ENCODE data around the gene DNAJC6.
"Not testable (repeated sequence)": the region's sequence is repeated elsewhere in the genome, so short reads cannot be mapped to it uniquely, and the experiment has no call there.

DNAJC6 gene

GRCh38 chr1:65355031-65355712 is 45.8 kb downstream of the DNAJC6 start:
- in situ Hi-C loops (cut with HindIII; ENCODE audit: low sequenced_read_pairs) = no loop called here

- in situ Hi-C loops (cut with HindIII; ENCODE audit: low sequenced_read_pairs) = no loop called here
These were observed 48.1 kb downstream of the DNAJC6 start for GRCh38 chr1:65357291-65357960.

GRCh38 chr1:65359888-65360287 is 50.5 kb downstream of the DNAJC6 start:
- in situ Hi-C loops (cut with HindIII; ENCODE audit: low sequenced_read_pairs) = no loop called here

GRCh38 chr1:65360648-65361047 is 51.3 kb downstream of the DNAJC6 start:
- in situ Hi-C loops (cut with HindIII; ENCODE audit: low sequenced_read_pairs) = no loop called here

- in situ Hi-C loops (cut with HindIII; ENCODE audit: low sequenced_read_pairs) = no loop called here
These were observed 53.2 kb downstream of the DNAJC6 start for GRCh38 chr1:65362545-65362944.

- in situ Hi-C loops (cut with HindIII; ENCODE audit: low sequenced_read_pairs) = no loop called here
These were observed 54.1 kb downstream of the DNAJC6 start for GRCh38 chr1:65363484-65363883.

- in situ Hi-C loops (cut with HindIII; ENCODE audit: low sequenced_read_pairs) = no loop called here
These were observed 59.1 kb downstream of the DNAJC6 start for GRCh38 chr1:65368403-65368802.

GRCh38 chr1:65371544-65371943 is 62.2 kb downstream of the DNAJC6 start:
- in situ Hi-C loops (cut with HindIII; ENCODE audit: low sequenced_read_pairs) = no loop called here

- in situ Hi-C loops (cut with HindIII; ENCODE audit: low sequenced_read_pairs) = no loop called here
These were observed 63.2 kb downstream of the DNAJC6 start for GRCh38 chr1:65372557-65372956.

GRCh38 chr1:65377496-65378246 is 68.3 kb downstream of the DNAJC6 start:
- in situ Hi-C loops (cut with HindIII; ENCODE audit: low sequenced_read_pairs) = no loop called here

GRCh38 chr1:65378247-65378946 is 69.1 kb downstream of the DNAJC6 start:
- in situ Hi-C loops (cut with HindIII; ENCODE audit: low sequenced_read_pairs) = no loop called here

GRCh38 chr1:65384426-65384825 is 75.1 kb downstream of the DNAJC6 start:
- in situ Hi-C loops (cut with HindIII; ENCODE audit: low sequenced_read_pairs) = not testable (repeated sequence)

- in situ Hi-C loops (cut with HindIII; ENCODE audit: low sequenced_read_pairs) = no loop called here
These were observed 77.1 kb downstream of the DNAJC6 start for GRCh38 chr1:65386439-65386838.

- in situ Hi-C loops (cut with HindIII; ENCODE audit: low sequenced_read_pairs) = no loop called here
These were observed 78.5 kb downstream of the DNAJC6 start for GRCh38 chr1:65387821-65388220.

GRCh38 chr1:65388908-65389695 is 79.8 kb downstream of the DNAJC6 start:
- in situ Hi-C loops (cut with HindIII; ENCODE audit: low sequenced_read_pairs) = no loop called here

GRCh38 chr1:65392497-65392896 is 83.2 kb downstream of the DNAJC6 start:
- in situ Hi-C loops (cut with HindIII; ENCODE audit: low sequenced_read_pairs) = no loop called here

- in situ Hi-C loops (cut with HindIII; ENCODE audit: low sequenced_read_pairs) = no loop called here
These were observed 84.0 kb downstream of the DNAJC6 start for GRCh38 chr1:65393347-65393746.

GRCh38 chr1:65393928-65394327 is 84.6 kb downstream of the DNAJC6 start:
- in situ Hi-C loops (cut with HindIII; ENCODE audit: low sequenced_read_pairs) = no loop called here

GRCh38 chr1:65395887-65396612 is 86.7 kb downstream of the DNAJC6 start:
- in situ Hi-C loops (cut with HindIII; ENCODE audit: low sequenced_read_pairs) = no loop called here

GRCh38 chr1:65398083-65398482 is 88.7 kb downstream of the DNAJC6 start:
- in situ Hi-C loops (cut with HindIII; ENCODE audit: low sequenced_read_pairs) = no loop called here
